ENCODE results near the gene OR10P1.

Gene OR10P1

DNA sequence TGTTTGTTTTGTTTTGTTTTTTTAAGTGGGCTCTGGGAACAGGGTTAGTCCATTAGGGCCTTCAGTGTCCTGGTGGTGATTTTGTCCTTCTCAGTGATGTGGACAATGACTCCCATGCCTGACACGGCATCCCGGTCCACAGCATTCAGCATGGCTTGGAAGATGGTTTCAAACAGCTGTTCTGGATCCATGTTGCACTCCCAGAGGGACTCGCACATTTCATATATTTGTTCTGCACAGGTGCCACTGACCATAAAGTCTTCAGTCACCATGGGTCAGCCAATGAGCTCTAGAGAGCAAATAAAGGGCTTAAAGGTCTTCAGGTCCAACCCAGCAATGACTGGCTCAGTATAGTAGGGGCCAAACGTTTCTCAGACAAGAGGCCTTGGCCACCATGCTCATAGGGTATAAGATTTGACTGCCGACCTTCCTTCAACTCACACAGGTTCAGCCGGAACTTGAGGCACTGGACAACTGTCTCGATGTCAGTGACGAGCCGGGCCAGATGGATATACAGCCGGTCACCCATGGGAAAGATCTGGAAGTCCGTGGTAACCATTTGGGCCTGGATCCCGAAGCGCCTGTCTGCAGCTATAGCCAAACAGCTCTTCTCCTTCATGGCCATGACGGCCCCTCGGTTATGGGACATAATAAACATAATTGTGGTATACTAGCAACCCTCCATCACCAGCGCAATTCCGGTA lies 18.0 kb downstream of the OR10P1 start:
- DNase-seq (ENCODE audit: insufficient read length): no peak
- no peak for FAIRE-seq
- TF ChIP-seq TAF1 (IDR thresholded peaks at IDR 0.05; ENCODE audit: borderline replicate concordance, low read depth, low read length) (no peak), POLR2A (IDR thresholded peaks at IDR 0.05; ENCODE audit: low read depth, low read length) (no peak), POLR2AphosphoS5 (IDR thresholded peaks at IDR 0.05; ENCODE audit: low read depth, low read length) (no peak)

DNA sequence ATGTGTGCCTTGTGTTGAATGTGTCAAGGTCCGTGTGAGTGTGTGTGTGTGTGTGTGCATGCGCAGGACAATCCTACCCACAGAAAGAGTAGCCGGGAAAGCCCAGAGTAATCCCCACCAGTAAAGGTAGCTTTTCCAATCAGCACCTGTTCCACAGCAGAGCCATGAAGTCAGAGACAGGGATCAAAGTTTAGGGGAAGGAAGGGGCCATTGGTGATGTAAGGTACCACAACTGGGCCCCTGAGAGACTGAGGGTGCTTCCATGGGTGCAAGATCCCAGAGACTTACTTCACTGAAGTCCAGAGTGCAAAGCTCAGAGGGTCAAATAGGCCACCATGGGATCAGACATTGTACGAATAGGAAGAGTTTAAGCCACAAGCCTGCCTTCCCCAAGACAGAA lies 20.5 kb downstream of the OR10P1 start:
- DNase-seq (ENCODE audit: insufficient read length): no peak
- no peak for FAIRE-seq
- no peak for TF ChIP-seq POLR2A (IDR thresholded peaks at IDR 0.05; ENCODE audit: low read depth, low read length)
- TF ChIP-seq TAF1 (IDR thresholded peaks at IDR 0.05; ENCODE audit: borderline replicate concordance, low read depth, low read length): no peak
- TF ChIP-seq POLR2AphosphoS5 (IDR thresholded peaks at IDR 0.05; ENCODE audit: low read depth, low read length): no peak

DNA sequence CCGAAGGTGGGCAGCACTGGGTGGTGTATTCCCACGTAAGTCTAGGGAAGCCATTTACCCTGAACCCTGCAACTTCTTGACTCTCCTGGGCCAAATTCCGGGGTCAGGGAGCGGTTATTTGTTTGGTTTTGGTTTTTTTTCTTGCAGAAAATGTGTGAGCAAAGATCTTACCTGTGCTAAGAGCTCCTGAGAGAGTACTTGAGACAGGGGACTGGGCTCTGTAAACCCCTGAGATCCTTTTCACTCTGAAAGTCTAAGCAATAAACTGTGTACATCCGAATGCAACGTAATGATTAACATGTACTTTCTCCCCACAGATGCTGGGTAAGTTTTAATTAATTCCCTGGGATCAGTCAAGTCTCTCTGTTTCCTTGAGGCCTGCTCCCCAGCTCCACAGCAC lies 21.5 kb downstream of the OR10P1 start:
- no peak for DNase-seq (ENCODE audit: insufficient read length)
- no peak for FAIRE-seq

DNA sequence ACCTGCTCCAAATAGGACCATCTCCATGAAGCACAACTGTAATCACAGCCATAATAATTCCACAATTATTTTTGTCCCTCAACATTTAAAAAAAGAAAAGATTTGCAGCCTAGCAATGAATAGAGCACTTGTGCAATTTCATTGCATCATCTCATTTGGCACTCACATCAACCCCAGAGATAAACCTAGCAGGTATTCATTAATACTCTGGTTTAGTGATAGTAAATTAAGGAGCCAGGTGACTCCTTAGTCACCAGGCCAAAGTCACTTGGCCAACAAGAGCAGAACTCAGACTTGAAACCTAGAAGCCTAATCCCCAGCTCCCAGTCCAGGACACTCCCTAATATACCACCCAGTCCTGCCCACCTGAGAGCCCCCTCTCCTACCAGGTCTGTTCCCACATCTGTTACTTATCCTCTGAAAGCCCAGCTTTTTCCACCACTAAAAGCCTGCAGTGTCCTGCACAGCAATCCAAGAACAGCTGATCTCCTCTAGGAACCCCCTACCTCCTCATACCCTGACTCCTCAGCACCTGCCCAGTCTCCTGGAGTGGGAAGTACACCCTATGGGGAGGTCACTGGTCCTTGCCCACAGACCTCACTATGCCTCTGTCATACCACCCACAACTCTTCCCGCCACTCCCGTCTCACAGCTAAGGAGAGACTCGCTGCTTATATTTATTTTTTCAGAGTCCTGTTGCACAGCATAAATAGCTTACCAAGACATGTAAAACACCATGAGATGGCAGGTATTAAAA lies 22.1 kb downstream of the OR10P1 start:
- TF ChIP-seq TAF1 (IDR thresholded peaks at IDR 0.05; ENCODE audit: borderline replicate concordance, low read depth, low read length): no peak
- no peak for TF ChIP-seq POLR2A (IDR thresholded peaks at IDR 0.05; ENCODE audit: low read depth, low read length)
- TF ChIP-seq POLR2AphosphoS5 (IDR thresholded peaks at IDR 0.05; ENCODE audit: low read depth, low read length): no peak
- FAIRE-seq: no peak
- no peak for DNase-seq (ENCODE audit: insufficient read length)

More for the DNA sequence above, 21.5 kb downstream of the OR10P1 start:
- no peak for TF ChIP-seq TAF1 (IDR thresholded peaks at IDR 0.05; ENCODE audit: borderline replicate concordance, low read depth, low read length)
- no peak for TF ChIP-seq POLR2AphosphoS5 (IDR thresholded peaks at IDR 0.05; ENCODE audit: low read depth, low read length)
- TF ChIP-seq POLR2A (IDR thresholded peaks at IDR 0.05; ENCODE audit: low read depth, low read length): no peak

DNA sequence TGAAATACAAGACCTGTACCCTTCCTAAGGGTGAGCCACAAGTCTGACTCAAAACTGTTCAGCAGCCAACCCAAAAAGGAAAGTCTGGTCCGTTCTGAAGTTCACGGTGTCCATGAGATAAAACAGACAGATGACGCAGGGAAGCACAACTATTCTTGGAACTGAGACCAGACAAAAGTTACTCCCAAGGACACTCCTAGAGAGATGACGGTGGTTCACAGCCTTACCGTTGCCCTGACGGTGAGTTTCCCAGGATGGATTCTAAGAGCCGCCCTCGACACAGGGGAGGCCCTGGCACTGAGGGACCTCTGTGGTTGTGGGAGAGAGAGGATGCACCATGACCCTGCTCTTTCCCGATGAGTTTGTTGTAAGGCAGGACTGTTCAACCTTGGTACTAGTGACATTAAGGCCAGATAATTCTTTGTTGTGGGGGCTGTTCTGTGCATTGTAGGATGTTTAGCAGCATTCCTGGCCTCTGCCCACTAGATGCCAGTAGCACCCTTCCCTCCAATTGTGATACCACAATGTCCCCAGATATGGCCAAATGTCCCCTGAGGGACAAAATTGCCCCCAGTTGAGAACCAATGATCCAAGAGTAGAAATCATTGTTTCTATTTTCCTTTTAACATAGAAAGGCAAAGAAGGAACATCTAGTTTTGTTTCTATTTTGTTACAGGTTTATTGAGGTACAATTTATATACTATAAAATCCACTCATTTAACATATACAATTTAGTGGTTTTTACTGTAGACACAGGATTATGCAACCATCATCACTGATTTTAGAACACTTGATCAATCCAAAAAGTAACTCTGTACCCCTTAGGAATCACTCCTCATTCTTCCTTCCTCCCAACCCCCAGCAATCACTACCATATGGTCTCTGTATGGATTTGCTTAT lies 23.0 kb downstream of the OR10P1 start:
- DNase-seq (ENCODE audit: insufficient read length) (no peak), FAIRE-seq (no peak)
- no peak for TF ChIP-seq TAF1 (IDR thresholded peaks at IDR 0.05; ENCODE audit: borderline replicate concordance, low read depth, low read length)
- TF ChIP-seq POLR2A (IDR thresholded peaks at IDR 0.05; ENCODE audit: low read depth, low read length): no peak
- TF ChIP-seq POLR2AphosphoS5 (IDR thresholded peaks at IDR 0.05; ENCODE audit: low read depth, low read length): no peak

DNA sequence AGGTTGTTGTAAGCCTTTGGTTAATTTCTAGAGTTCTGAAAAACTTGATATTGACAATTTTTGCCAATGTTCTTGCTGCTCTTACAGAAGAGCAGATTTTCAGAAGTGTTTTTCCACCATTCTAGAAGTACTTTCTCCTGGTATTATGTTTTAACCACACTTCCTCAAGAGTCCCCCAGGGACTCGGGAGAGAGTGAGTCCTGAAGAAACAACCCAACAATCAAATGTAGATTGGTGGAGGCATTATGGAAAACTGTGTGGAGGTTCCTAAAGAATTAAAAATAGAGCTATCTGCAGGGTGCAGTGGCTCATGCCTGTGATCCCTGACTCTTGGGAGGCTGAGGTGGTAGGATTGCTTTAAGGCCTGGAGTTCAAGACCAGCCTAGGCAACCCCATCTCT lies 26.7 kb downstream of the OR10P1 start:
- FAIRE-seq (no peak), DNase-seq (ENCODE audit: insufficient read length) (no peak)
- TF ChIP-seq TAF1 (IDR thresholded peaks at IDR 0.05; ENCODE audit: borderline replicate concordance, low read depth, low read length): no peak

DNA sequence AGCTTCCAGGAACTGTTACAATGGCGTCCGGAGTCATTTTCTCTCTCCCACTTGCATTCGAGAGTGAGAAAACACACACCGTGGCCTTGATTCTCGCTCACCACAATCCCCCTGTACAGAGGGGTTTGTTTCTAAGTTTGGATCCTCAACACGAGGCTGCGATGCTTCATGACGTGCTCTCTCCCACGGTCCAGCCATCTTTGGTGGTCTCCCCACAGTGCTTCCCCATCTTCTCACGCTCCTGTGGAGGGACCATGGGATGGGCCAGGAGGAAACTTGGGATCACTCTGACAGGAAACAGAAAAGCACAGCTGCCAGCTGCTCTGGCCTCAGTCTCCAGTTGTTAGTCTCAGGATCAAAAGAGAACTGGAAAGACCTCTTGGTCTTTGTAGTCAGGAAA lies 28.1 kb downstream of the OR10P1 start:
- DNase-seq (ENCODE audit: insufficient read length) (no peak), FAIRE-seq (no peak)
- TF ChIP-seq TAF1 (IDR thresholded peaks at IDR 0.05; ENCODE audit: borderline replicate concordance, low read depth, low read length): no peak
- TF ChIP-seq POLR2AphosphoS5 (IDR thresholded peaks at IDR 0.05; ENCODE audit: low read depth, low read length): no peak
- TF ChIP-seq POLR2A (IDR thresholded peaks at IDR 0.05; ENCODE audit: low read depth, low read length): no peak

DNA sequence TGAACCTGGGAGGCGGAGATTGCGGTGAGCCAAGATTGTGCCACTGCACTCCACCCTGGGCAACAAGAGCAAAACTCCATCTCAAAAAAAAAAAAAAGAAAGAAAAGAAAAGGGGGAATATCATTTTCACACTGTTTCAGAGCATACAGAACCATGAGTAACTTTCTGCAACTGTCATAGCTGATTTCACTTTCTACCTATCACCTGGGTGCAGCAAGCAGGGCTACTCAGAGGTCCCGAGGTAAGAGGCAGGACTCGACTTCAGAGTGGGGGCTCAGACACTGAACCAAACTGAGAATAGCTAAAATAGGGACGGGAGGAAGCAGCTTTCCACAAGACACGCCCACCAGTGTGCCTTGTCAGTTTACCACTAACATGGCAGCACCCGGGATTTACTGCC lies 29.8 kb downstream of the OR10P1 start:
- DNase-seq (ENCODE audit: insufficient read length): no peak
- TF ChIP-seq POLR2AphosphoS5 (IDR thresholded peaks at IDR 0.05; ENCODE audit: low read depth, low read length) (no peak), TAF1 (IDR thresholded peaks at IDR 0.05; ENCODE audit: borderline replicate concordance, low read depth, low read length) (no peak), POLR2A (IDR thresholded peaks at IDR 0.05; ENCODE audit: low read depth, low read length) (no peak)
- FAIRE-seq: no peak

DNA sequence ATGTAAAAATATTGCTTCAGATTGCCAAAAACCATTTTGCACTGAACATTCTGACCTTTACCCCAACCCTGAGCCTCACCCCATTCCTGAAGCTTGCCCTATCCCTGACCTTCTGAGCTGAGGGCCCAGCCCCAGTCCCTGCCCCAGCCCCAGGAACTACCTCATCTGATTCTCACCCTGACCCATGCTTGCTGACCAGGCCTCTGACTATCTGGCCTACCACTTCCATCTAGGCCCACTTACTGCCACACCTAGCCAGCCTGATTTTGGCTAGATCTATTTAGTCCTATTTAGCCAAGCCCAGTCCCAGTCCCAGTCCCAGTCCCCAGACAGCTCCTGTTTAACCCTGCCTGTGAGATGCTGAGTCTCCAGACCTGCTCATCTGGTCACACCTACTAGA lies 33.6 kb downstream of the OR10P1 start:
- TF ChIP-seq TAF1 (IDR thresholded peaks at IDR 0.05; ENCODE audit: borderline replicate concordance, low read depth, low read length) (no peak), POLR2A (IDR thresholded peaks at IDR 0.05; ENCODE audit: low read depth, low read length) (no peak), POLR2AphosphoS5 (IDR thresholded peaks at IDR 0.05; ENCODE audit: low read depth, low read length) (no peak)
- DNase-seq (ENCODE audit: insufficient read length) (no peak), FAIRE-seq (no peak)

DNA sequence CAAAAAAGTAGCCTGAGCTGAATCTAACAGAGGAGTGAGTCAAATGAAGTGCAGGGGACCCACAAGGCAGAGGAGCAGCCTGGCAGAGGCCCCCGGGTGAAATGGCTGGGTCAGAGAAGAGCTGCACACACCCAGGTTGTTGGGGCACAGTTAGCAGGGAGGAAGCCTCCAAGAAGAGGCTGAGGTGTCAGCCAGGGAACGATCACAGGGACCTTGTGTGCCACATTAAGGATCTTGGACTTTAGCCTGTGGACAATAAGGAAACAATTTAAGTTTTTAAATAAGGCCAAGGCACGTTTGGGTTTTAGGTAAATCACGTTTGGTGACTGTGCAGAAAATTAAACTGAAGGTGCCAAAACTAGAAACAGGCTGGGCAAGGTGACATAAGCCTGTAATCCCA lies 35.1 kb downstream of the OR10P1 start:
- FAIRE-seq (no peak), DNase-seq (ENCODE audit: insufficient read length) (no peak)
- TF ChIP-seq POLR2AphosphoS5 (IDR thresholded peaks at IDR 0.05; ENCODE audit: low read depth, low read length): no peak
- no peak for TF ChIP-seq TAF1 (IDR thresholded peaks at IDR 0.05; ENCODE audit: borderline replicate concordance, low read depth, low read length)
- no peak for TF ChIP-seq POLR2A (IDR thresholded peaks at IDR 0.05; ENCODE audit: low read depth, low read length)

DNA sequence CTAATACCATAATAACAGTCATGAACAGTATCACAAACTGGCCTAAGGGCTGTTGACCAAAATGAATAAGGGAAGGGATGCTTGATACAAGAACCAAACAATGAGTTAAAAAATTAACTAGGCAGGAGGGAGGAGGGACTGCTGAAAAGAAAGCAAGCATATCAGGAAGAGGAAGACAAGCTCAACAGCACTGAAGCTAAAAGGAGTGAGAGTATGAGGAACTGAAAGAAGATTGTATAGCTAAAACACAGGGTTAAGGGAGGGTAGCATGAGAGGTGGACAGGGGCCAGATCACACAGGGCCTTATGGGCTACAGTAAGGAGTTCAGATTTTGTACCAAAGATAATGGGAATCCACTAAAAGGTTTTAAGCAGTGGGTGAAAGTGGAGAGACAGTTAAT lies 36.9 kb downstream of the OR10P1 start:
- no peak for TF ChIP-seq TAF1 (IDR thresholded peaks at IDR 0.05; ENCODE audit: borderline replicate concordance, low read depth, low read length)
- TF ChIP-seq POLR2A (IDR thresholded peaks at IDR 0.05; ENCODE audit: low read depth, low read length): no peak
- no peak for TF ChIP-seq POLR2AphosphoS5 (IDR thresholded peaks at IDR 0.05; ENCODE audit: low read depth, low read length)
- DNase-seq (ENCODE audit: insufficient read length) (no peak), FAIRE-seq (peak; percentile 91)

Data from GM12892 (cell line).